Inflammatory macrophage treated with lipopolysaccharide for 1 hour (primary cell): Measurements from ENCODE around the gene HOXA4.

Experiments used
- DNase-seq, 2 donors: peaks; one replicate each; pipeline ENCODE4 v3.0.0-alpha.2; 2020 to 2022

The HOXA4 gene

DNA sequence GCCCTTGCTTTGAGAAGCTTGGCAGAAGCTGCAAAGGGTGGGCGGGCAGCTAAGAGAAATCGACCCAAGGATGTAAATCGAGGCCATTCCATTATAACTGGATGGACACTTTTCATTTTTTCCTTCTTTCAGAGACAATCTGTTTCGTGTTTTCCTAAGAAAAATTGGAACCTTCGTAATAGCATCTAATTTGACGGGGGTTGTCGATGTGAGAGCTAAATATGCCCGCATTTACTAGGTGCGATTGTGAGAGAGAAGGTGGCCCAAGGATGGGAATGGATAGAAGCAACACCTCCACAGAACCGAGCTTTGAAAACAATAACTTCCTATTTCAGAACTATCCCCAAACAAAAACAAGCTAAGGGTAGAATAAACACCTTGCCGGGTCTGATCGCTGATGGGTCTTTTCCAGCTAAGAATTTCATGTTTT lies 848 bp upstream of the HOXA4 start:
- no peak for DNase-seq

DNA sequence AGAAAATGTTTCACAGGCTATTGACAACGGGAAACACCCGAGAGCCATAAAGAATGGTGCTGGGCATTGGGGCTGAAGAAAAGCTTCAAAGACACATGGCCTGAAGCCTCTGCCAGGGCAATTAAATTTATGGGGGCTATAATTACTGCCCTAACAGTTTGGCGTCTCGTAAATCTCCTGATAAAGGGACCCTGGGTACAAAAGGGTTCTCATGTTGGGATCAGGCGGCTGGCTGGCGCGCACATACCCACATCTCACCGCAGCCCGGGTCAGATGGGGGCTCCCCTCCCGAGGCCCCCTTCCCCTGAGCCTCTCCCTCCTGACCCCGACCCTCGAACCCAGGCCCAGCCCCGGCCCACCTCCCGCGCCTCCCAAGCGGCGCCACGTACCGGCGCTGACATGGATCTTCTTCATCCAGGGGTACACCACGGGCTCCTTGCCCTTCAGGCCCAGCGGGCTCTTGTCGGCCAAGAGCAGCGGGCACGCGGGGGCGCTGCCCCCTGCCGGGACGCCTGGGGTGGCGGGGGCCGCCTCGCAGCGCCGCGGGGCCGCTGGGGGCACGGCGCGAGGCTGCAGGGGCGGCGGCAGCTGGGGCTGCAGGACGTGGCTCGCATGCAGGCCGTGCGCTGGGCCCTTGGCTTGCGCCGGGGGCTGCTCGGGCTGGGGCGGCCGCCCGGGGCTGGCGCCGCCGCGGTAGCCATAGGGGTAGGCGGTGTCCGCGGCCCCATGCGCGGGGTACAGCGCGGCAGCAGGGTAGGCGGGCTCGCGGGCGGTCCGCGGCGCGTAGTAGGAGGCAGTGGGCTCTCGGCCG lies 623 bp downstream of the HOXA4 start:
- no peak for DNase-seq

DNA sequence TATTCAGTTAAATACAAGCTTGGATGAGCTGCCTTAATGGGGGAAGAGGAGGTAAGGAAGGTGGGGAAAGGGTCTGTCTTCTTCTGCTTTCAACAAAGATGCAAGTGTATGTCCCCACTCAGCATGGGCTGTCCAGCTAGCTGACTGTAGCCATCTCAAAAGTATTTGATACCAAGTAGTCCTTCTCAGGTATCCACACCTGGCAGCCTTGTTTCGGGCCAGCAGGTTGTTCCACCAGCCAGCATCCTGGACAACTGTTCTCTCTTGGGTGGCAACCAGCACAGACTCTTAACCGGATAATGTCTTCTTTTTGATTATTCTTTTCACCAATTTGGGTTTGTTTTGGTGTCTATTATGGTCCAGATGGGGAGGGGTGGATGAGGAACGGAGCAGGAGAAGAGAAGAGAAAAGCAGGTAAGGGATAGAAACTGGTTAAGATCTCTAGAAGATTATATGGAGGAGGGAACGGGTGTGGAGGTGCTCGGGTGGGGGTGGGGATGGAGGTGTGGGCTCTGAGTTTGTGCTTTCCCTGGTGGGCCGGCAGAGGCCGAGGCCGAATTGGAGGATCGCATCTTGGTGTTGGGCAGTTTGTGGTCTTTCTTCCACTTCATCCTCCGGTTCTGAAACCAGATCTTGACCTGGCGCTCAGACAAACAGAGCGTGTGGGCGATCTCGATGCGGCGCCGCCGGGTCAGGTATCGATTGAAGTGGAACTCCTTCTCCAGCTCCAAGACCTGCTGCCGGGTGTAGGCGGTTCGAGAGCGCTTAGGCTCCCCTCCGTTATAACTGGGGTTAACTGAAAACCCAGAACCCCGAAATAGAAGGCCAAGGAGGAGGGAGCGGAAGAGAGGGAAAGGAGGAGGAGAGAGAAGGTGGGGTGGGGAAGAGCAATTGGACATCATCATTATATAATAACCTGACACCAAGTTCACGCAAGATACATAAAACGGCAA lies 1.5 kb downstream of the HOXA4 start:
- DNase-seq = no peak

DNA sequence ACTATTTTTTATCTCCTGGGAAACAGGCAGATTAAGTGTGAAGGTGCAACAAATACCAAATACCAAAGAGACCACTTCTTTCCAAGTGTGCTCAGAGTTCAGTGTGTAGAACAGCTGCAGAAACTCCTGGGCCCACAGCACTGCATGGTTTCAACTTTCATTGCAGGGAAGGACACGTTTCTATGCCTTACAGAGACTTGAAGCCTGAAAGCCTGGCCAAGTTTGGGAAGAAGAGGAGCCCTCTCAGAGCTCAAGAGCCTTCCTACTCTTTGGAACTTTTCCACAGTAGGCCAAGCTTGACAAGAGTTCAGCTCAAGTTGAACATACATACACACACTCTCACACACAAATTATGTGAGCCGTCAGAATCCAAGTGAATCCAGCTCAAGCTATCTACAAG lies 2.5 kb downstream of the HOXA4 start:
- no peak for DNase-seq

DNA sequence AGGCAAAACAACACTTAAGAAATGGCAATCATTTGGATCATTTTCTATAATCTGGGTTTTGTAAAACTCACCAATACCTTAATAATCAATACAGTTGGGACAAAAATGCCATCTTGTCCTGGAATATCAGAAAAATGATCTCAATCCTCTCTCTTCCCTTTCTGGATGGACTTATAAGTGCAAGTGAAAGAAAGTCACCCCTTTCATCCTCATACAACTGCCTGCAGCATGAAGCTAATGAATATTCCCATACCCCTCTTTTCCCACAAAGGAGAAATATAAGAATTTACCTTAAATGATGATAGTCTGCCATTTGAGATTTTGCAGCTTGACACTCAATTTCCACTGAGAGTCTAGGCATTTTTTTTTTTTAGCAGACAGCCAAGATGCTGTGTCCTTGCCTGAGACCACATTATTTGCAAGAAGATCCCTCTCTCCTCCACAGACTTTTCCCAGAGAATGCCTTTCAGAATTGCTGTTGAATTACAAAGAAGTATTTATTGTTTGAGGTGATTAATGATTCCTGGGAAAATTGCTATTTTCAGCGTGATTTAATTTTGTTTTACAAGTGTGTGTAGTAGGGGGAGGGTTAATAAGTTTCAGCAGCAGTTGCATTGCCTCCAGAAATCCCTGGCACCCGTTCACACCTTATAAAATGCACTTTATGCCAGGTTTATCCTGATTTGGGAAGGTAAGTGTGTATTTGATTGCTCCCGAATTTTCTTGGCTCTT lies 3.8 kb downstream of the HOXA4 start:
- no peak for DNase-seq

DNA sequence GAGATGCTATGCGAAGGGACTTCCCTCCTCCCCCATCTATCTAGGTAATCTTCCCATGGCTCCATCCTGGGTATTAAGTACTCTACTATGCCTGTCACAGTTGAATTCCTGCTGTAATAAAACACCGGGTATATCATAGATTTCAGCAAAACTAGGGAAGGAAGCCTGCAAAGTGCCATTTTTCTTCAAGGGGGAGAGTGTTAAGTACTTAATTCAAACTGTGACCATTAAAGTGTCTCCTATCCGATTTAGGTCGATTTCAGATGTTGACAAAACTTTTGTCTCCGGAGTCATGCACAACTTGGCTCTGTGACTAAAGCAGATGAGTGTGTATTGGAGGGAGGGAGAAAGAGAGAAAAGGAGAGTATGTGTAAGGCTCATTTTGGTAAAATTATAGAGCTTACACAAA lies 4.6 kb downstream of the HOXA4 start:
- DNase-seq = no peak

DNA sequence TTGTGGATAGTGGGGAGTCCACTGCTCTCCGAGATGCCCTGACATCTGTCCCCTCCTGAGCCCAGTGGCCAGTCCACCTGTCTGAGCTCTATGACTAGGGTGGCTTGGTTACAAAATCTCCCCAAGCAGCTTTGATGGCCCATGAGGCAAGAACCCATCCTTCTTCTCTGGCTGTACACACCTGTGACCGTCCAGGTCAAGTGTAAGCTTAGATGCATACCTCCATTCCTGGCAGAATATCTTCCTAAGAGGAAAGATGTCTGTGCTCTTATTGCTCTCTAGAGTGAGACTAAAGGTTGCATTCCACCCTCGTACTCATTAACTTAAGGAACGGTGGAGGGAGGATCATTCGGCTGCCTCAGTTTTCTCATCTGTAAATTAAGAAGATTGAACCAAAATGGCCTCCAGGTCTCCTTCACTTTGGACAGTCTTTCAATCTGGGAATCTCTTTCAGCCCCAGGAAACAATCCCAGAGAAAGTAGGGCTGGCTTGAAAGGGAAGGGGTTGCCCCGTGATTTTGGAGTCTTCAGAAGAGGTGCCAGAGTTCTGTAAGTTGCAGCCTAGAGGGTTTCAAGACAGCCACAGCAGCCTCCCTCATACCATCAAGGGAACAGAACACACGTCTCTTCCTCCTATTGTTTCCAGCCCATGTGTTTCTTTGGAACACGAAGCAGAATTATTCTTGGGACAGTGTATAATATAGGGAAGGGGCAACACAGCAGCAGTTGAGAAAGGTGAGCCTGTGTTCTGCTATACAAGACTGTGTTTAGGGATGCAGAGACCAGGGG lies 5.5 kb downstream of the HOXA4 start:
- DNase-seq = no peak

DNA sequence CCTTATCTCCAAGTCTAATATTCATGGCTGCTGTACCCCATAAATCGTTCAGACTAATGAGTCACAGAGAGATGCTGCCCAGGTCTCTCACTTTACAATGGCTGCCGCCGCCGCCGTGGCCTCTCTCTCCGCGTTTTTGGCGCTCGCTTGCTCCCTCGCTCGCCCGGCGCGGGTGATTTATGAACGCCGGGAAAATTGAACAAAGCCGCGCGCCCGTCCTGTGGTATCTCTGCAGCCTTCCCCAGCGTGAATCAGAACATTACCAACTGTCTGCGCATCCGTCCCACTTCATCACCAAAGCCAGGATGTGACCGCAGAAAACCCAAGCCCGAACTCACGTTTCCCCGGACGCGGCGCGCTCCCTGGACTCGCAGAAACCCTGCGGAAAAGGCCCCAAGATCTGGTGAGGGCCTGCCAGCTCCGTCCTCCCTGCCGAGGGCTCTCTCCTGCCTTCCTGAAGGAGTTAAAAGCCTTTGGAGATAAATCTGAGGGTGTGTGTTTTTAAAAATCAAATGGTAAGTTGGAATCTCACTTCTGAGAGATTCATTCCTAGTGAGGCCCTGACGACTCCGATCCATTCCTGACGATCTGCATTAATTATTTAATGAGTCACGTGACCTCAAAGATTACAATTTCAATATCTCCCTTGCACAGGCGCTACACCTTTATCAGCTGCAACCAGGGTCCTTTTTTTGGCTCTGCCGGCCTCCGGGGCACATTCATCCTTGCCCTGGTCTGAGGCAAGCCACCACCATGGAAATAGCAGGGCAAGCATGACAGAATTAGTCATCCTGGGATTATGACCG lies 6.3 kb downstream of the HOXA4 start:
- DNase-seq = no peak

DNA sequence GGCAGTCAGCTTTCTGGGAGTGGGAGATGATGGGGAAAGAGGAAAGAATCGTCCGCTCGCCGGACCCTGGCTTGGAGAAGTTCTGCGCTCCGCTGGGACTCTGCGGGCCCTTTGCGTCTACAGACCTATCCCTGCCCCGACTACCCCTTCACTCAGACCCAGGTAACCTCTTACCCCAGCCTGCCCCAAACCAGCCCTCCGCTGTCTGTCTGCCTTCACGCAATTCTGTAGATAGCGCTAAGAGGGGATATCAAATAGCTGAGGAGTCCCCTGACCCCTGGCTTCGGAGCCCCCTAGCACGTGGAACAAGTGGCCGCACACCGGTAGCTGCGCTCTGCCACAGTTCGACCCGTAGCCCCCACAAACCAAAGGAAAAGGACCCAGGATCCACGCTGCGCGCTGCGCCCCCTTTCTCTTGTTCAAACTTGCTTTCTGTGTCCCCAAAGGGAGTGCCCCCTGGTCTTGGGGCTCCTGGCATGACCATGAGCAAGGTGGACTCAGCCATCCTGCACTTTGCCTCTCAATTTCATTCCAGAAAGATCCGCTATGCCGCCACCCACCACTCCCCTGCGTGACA lies 7.0 kb downstream of the HOXA4 start:
- no peak for DNase-seq

DNA sequence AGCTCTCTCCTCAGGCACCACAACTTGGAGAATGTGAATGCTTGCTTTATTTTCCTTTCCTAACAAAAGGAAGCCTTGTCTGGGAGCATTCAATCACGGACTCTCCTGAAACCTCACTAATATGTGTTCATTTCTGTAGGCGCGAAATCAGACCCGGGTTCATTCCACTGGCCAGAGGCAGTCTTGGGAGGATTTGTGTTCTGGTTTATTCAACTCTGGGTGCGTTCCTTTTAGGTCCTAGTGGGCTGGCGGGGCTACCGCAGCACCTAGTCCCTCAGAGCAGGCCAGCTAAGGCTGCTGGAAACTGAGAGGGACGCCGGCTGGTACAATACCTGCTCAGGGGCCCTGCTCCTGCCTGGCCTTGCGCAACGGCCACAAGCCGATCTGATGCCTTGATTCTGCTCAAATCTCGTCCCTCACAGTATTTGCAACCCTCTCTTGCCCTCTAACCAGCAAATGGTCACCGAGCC lies 7.5 kb downstream of the HOXA4 start:
- DNase-seq = no peak

DNA sequence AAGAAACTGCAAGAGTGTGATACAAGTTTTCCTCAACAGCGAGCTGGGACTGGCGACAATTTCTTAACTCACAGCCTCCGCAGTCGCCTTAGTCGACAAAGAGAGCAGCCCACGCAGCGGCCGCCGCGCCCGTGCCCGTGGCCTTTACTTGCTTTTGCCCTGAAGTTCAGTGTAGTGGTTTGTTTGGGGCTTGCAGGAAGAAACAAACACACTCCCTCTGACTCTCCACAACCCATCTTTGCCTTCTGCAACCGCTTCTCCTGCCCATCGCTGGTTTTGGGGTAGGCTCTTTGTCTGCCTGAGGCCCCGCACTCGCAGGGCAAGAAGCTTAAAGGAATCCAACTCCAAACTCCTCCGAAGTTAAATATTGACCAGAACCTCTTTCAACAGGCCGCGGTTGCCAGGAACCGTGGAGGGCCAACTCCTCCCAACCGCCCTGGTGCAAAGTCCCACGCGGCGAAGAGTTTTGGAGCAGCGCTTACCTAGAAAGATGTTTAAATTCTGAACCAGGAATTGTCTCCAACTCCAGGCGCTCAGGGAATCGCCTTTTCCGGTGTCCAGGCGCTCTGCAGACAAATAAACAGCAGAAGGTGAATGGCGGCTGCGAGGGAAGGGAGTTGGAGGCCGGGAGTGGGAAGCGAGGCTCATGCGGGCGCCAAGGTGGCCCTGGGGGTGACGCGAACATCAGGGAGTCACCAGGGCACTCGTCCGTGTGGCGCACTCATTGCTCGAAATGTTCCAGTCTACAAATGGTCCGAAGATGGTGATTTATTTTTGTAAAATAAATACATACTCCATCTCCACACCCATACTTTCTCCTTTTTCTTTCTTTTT lies 8.3 kb downstream of the HOXA4 start:
- no peak for DNase-seq

DNA sequence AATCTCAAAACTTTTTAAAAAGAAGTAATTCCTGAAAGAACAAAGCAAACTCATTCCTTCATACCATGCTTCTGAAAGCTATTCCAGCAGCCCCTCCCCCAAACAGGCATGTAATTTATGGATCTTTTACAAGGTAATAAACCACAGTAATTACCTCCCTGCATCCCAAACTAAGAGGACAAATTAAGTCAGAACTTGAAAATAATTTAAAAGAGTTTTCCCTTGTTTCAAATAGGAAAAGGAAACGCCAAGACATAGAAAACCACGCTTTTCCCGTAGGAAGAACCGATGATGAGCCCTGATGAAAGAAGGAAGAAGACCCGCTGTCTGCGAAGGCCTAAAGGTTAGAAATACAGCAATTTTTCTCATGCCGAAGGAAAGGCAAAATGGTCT lies 8.9 kb downstream of the HOXA4 start:
- no peak for DNase-seq

DNA sequence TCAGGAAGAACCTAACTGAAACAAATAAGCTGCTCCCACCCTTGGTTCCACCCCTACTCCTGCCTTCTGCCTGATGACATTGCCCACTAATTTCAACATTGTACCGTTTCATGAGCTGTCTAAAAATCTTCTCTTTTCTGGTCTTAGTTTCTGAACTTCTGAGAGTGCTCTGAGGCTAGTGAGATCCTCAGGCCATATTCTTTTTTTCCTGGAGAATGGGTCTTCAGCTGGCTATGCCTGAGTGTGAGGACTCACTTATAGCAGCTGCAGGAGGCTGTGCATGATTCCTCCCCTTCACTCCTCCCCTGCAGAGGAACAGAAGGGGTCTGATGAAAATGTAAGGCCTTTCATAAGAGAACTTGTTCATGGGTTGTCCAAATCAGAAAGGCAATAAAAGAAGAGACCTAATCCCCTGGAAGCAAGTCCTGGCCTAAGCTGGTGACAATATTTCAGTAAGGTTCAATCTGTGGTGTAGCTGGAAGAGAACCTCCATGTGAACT lies 11.1 kb downstream of the HOXA4 start:
- no peak for DNase-seq

DNA sequence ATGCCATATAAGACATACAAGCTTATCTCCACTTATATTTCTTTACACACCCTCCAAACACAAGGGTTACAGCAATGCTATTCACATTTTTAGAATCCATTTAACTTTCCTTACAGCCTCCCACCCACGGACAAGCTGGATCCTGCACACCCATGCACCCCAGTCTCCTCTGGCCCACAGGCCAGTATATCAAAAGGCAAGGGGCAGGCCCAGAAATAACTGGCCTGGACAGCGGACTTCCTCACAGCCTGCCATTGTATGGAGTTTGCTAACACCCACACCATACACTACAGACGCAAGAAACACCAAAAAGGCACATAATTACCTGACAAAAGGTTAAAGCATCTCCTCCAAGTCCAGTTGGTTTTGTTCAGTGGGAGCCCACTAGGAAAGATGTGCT lies 12.0 kb downstream of the HOXA4 start:
- DNase-seq = no peak

DNA sequence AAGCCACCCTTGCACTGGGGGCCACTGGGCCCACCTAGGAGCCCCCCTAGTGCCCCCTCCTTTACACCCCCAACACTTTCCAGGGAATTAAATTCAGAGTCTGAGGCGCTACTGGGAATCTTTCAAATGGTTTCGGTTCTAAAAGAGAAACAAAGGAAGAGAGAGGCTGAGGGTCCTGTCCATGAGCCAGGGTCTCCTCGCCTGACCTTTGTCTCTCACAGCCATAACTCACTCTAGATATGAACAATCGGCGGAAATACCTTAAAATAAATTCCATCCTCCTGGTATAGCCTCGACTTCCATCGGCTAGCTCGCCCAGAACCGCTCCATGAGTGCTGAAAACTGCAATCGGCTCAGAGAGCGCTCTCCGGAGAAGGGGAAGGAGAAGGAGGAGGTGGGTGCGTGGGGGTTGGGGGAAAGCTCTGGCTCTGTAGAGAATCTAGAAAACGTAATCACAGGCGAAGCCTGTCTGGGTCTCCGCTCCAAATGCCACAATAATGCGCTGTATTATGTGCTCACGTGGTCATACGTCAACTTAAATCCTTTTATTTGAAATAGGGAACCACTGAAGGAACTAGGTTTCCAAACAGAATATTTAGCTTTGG lies 12.6 kb downstream of the HOXA4 start:
- no peak for DNase-seq

DNA sequence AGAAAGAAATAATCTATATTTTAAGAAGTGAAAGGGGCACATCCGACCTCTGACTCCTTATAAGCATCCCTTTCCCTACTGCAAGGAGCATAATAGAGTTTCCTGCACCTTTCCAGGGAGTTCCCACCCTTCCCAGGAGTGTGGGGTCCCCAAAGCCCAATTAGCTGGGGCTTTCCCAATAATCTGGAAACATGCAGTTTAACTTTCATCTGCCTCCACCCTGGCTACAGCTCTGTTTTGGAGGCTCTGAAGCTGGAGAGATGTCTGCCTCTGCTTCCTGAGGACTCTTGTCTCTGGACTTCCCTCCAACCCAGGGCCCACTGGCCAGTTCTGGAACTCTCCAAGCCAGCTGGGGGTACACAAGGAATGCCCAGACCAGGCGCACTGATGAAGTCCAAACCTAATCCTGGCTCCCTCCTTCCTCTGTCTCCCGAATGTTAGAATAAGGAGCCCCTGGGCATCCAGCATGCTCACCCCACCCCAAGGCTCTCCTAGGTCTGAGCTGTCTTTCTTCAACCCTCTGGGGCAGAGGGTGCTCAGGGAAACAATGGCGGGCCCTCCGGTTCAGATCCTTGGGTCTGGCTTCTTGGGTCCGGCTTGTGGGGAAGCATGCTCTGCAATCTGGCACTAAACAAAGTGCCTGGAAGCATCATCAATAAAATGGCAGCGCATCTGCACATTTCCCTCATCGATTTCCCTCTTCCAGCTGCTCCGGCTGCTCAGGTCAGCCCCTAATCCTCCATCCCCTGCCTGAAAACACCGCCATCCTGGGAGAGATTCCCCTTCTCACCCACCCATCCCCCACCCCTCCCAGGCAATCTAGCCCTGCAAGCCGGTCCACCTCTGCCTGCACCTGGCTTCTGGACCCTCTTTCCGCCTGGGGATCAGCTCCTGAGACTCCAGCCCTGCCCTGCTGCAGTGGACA lies 13.3 kb downstream of the HOXA4 start:
- no peak for DNase-seq

DNA sequence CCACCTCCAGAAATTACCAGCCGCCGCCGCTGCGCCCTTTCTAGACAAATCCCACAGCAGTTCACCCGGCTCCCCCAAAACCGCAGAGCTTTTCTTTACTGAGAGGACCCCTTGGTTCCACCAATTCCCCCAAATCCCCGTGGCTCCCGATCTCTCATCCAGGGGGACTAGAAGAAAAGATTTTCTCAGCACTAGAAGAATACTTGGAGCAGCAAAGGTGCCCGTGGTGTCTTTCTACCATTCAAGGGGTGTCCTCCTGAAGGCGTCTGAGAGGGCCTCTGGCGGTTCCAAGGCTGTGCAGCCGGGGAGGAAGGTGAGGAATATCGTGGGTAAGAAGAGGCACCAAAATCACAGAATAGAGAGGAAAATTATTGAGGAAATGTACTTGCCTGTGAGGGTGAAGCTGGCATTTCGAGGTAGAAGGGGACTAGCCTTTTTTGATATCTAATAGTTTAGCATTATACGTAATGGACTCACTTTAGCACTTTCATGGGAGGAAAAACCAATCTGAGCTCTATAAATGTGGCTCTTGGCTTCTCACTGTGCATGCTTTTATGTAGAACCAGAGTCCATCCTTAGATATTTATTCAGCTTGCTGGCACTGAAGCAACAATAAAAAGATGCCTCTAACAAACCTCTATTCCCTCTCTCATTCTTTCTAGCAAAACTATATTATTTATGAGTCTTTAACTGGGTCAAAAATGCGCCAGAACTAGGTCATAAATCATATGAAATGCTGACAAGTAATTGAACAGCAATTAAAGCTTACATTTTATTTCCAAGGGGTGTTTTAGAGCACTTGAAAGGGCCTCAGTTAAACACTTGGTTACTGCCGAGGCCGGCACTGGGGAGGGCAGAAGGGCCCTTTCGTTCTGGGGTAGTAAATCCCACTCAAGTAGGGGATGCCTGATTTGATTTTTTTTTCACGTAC lies 14.3 kb downstream of the HOXA4 start:
- no peak for DNase-seq
